Measurements from ENCODE around the gene SOX5.

The SOX5 gene

DNA sequence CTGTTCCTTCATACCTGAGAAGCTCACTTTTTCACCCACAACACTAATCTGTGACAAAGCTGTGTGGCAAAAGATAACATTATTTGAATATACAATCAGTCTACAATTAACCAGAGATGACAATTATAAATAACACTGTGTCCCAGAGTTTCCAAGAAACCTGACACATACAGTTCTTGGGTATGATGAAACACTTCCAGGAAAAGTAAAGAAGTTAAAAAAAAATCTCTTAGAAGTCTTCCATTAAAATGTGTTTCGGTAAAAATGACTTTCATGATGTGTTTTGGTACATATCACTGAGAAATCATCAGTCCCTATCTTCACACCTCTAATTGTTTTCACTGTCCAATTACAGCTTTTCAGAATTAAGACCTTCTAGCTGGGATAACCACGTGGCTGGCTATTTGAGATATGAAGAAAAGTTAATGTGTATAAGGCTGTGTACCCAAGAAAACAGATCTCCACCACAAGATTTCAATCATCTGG, 390.2 kb downstream of the SOX5 start:
- no peaks in the 10 kb centered on the region for H3K9me3 ChIP-seq (ENCODE audit: insufficient read depth, low read depth, low read length)
- no peaks in the 10 kb centered on the region for H3K36me3 ChIP-seq (ENCODE audit: insufficient read depth, low read depth, low read length)
- no peak overlapping the region for H3K4me3 ChIP-seq (ENCODE audit: low read length)
- H3K27me3 ChIP-seq (ENCODE audit: insufficient read depth, low read length), result no peaks in the 10 kb centered on the region
- no peak overlapping the region for H3K9ac ChIP-seq (ENCODE audit: low read depth, low read length)
- H3K27ac ChIP-seq (ENCODE audit: low read length), result no peak overlapping the region
- peaks cover 16% of the 10 kb centered on the region for H3K4me1 ChIP-seq (ENCODE audit: insufficient read depth, low read length)

DNA sequence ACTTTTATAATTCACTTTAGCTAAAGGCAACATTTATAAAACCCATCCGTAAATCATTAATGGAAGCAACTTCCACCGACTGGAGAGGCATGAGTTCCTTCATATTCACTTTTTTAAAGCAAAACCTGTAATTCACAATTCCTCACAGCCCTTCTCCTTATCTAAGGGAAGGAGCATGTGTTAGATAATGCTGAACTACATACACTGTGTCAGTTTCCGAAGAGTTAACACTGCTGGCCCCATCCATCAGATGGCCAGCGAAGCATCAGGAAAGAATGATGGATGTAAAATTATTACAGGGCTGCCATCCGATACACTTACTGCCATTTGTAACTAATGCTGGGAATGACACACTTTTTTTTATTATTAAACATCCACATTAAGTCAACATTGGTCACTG, 392.8 kb downstream of the SOX5 start:
- Histone ChIP-seq H3K36me3 (ENCODE audit: insufficient read depth, low read depth, low read length) (no peaks in the 10 kb centered on the region), H3K9me3 (ENCODE audit: insufficient read depth, low read depth, low read length) (no peaks in the 10 kb centered on the region), H3K27me3 (ENCODE audit: insufficient read depth, low read length) (no peaks in the 10 kb centered on the region), H3K4me3 (ENCODE audit: low read length) (no peak overlapping the region), H3K27ac (ENCODE audit: low read length) (no peak overlapping the region), H3K9ac (ENCODE audit: low read depth, low read length) (no peak overlapping the region), H3K4me1 (ENCODE audit: insufficient read depth, low read length) (peaks cover 8% of the 10 kb centered on the region)

DNA sequence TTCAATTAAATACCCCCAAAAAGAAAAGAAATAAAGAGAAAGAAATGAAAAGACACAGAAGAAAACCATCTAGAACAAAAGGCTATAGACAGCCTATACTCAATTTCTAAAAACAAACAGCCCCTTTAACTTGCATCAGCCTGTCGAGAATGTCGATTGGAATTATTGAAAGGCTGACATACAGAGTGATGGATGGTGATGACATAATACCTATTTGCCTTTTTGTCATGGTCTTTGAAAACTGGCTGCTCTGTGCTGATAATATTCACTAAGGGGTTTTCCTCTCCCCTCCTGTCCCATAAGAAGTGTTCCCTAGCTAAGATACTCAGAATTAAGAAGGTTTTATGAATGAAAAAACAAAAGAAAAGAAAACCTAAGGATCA, 393.7 kb downstream of the SOX5 start:
- Histone ChIP-seq H3K9me3 (ENCODE audit: insufficient read depth, low read depth, low read length) (no peaks in the 10 kb centered on the region), H3K27me3 (ENCODE audit: insufficient read depth, low read length) (no peaks in the 10 kb centered on the region), H3K27ac (ENCODE audit: low read length) (no peak overlapping the region), H3K36me3 (ENCODE audit: insufficient read depth, low read depth, low read length) (no peaks in the 10 kb centered on the region), H3K4me3 (ENCODE audit: low read length) (no peak overlapping the region), H3K4me1 (ENCODE audit: insufficient read depth, low read length) (no peaks in the 10 kb centered on the region; the same call in 1 of the 2 replicates), H3K9ac (ENCODE audit: low read depth, low read length) (no peak overlapping the region)

DNA sequence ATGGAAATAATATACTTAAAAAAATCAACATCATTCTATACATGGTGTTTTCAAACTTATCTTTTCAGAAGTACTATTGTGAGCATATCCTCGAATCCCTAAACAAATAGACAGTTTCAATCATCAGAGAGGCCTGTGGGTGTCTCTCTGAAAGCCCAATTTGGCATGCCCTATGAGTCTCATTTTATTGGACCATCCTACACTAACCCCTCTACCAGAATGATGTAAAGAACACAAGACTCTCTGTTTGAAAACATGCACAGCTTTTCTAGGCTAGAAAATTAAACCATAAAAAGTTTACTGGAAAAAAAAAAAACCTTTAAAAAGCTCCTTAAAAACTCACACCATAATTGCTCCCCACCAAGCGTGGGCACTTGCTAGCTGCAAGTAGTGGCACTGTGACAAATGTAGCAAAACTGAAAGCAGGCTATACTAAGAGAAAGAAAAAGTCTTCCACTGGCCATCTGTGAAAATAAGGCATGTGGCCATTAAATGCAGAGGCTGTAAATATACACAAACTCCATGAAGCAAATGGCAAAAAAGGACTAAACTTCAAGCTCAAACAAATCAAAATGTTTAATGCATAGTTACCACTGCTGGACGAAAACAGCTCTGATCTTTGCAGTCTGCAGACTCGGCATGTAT, 394.2 kb downstream of the SOX5 start:
- H3K9ac ChIP-seq (ENCODE audit: low read depth, low read length), result no peak overlapping the region
- no peaks in the 10 kb centered on the region for H3K9me3 ChIP-seq (ENCODE audit: insufficient read depth, low read depth, low read length)
- no peaks in the 10 kb centered on the region for H3K4me1 ChIP-seq (ENCODE audit: insufficient read depth, low read length)
- no peaks in the 10 kb centered on the region for H3K36me3 ChIP-seq (ENCODE audit: insufficient read depth, low read depth, low read length)
- no peak overlapping the region for H3K4me3 ChIP-seq (ENCODE audit: low read length)
- no peaks in the 10 kb centered on the region for H3K27me3 ChIP-seq (ENCODE audit: insufficient read depth, low read length)
- no peak overlapping the region for H3K27ac ChIP-seq (ENCODE audit: low read length)

DNA sequence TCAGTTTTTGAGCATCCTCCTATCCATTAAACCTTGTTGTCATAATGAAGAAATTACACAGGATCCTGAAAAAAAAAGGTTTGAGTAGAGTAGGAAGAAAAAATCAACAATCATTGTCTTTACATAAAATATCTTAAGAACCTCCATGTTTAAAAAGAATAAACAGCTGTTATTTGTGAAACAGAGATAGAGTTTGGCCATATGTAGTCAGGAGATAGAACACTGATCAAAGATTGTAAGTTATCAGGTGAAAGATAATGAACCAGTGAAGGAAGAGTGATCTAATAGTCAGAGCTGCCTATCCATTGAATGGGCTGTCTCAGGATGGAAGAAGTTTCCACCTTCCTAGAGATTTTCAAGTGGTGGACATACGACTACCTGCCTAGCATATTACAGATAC, 397.1 kb downstream of the SOX5 start:
- no peaks in the 10 kb centered on the region for H3K9me3 ChIP-seq (ENCODE audit: insufficient read depth, low read depth, low read length)
- no peaks in the 10 kb centered on the region for H3K4me1 ChIP-seq (ENCODE audit: insufficient read depth, low read length)
- no peak overlapping the region for H3K27ac ChIP-seq (ENCODE audit: low read length)
- no peaks in the 10 kb centered on the region for H3K36me3 ChIP-seq (ENCODE audit: insufficient read depth, low read depth, low read length)
- no peaks in the 10 kb centered on the region for H3K27me3 ChIP-seq (ENCODE audit: insufficient read depth, low read length)
- H3K4me3 ChIP-seq (ENCODE audit: low read length), result no peak overlapping the region
- H3K9ac ChIP-seq (ENCODE audit: low read depth, low read length), result no peak overlapping the region

DNA sequence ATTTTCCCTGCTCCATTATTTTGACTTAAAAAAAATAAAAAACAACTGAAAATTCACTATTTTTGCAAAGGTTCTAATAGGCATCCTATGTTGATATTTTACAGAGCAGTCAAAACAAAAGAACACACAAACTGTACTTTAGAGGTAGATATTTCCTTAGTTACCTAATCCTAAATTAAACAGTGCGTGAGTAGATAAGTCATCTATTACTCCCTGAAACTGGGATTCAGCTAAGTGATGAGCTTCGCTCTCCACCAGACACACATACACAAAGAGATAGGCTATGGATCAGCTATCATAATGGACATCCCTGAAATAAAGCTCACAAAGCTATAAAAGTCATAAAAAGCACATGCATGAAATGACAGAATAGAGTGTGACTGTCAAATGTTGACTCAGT, 398.7 kb downstream of the SOX5 start:
- Histone ChIP-seq H3K4me3 (ENCODE audit: low read length) (no peak overlapping the region), H3K27ac (ENCODE audit: low read length) (no peak overlapping the region), H3K9me3 (ENCODE audit: insufficient read depth, low read depth, low read length) (no peaks in the 10 kb centered on the region), H3K36me3 (ENCODE audit: insufficient read depth, low read depth, low read length) (no peaks in the 10 kb centered on the region), H3K27me3 (ENCODE audit: insufficient read depth, low read length) (no peaks in the 10 kb centered on the region), H3K9ac (ENCODE audit: low read depth, low read length) (no peak overlapping the region), H3K4me1 (ENCODE audit: insufficient read depth, low read length) (no peaks in the 10 kb centered on the region)

DNA sequence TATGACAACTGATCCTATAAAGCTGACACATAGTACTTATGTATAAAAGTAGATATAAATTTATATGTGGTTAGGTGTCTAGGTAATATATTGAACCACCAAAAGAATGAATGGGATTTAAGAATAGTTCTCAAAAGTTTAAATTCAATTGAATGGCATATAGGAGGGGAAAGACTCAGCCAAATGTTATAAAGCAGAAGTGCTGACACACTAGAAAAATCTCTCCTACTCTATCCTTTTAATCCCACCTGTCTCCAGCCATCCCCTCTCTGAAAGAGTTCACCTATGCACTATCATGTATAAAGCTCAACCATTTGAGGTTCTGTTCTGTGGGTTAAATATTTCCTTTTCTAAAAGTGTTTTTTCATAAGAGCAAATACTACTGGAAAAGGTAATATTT, 400.7 kb downstream of the SOX5 start:
- no peak overlapping the region for H3K4me3 ChIP-seq (ENCODE audit: low read length)
- no peaks in the 10 kb centered on the region for H3K27me3 ChIP-seq (ENCODE audit: insufficient read depth, low read length)
- no peak overlapping the region for H3K27ac ChIP-seq (ENCODE audit: low read length)
- H3K4me1 ChIP-seq (ENCODE audit: insufficient read depth, low read length), result no peaks in the 10 kb centered on the region
- H3K9ac ChIP-seq (ENCODE audit: low read depth, low read length), result no peak overlapping the region
- no peaks in the 10 kb centered on the region for H3K9me3 ChIP-seq (ENCODE audit: insufficient read depth, low read depth, low read length)
- H3K36me3 ChIP-seq (ENCODE audit: insufficient read depth, low read depth, low read length), result no peaks in the 10 kb centered on the region

DNA sequence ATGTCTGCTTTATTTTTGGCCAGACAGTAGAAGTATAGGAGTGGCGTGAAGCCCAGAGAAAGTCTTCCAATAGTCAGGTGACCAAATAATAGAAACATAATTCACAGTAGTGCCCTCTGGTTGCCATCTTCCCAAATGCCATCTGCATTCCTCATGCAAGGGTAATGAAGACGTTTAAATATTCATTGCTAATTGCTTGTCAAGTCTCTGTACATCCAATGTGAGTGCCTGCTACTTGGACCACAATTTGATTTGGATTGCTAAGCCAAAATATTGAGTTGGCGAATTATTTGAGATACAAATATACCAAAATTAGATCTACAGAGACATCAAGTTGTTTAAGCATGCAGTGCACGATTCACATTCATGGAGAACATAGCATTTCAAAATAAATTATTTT, 402.7 kb downstream of the SOX5 start:
- no peak overlapping the region for H3K27ac ChIP-seq (ENCODE audit: low read length)
- H3K4me3 ChIP-seq (ENCODE audit: low read length), result no peak overlapping the region
- no peaks in the 10 kb centered on the region for H3K36me3 ChIP-seq (ENCODE audit: insufficient read depth, low read depth, low read length)
- no peaks in the 10 kb centered on the region for H3K4me1 ChIP-seq (ENCODE audit: insufficient read depth, low read length)
- H3K9ac ChIP-seq (ENCODE audit: low read depth, low read length), result no peak overlapping the region
- no peaks in the 10 kb centered on the region for H3K9me3 ChIP-seq (ENCODE audit: insufficient read depth, low read depth, low read length)
- H3K27me3 ChIP-seq (ENCODE audit: insufficient read depth, low read length), result no peaks in the 10 kb centered on the region

DNA sequence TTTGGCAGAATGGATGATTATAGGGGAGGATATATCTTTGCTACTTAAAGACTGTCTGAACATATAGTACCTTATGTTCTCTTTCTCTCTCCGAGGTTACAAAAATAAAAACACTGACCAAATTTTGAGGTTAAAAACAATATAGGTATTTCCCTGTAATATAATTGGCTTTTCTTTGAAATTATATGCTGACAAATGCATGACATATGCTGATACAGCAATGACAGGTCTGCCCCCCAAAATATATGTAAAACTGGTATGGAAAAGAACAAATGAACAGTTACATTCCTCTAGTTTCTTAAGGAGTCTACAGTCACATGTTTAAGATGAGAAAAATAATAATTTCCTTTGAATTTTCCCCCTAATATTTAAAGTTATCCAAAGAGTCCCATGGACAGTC, 405.7 kb downstream of the SOX5 start:
- H3K4me3 ChIP-seq (ENCODE audit: low read length), result no peak overlapping the region
- H3K27me3 ChIP-seq (ENCODE audit: insufficient read depth, low read length), result no peaks in the 10 kb centered on the region
- H3K9ac ChIP-seq (ENCODE audit: low read depth, low read length), result no peak overlapping the region
- no peaks in the 10 kb centered on the region for H3K4me1 ChIP-seq (ENCODE audit: insufficient read depth, low read length)
- H3K36me3 ChIP-seq (ENCODE audit: insufficient read depth, low read depth, low read length), result no peaks in the 10 kb centered on the region
- no peak overlapping the region for H3K27ac ChIP-seq (ENCODE audit: low read length)
- no peaks in the 10 kb centered on the region for H3K9me3 ChIP-seq (ENCODE audit: insufficient read depth, low read depth, low read length)

DNA sequence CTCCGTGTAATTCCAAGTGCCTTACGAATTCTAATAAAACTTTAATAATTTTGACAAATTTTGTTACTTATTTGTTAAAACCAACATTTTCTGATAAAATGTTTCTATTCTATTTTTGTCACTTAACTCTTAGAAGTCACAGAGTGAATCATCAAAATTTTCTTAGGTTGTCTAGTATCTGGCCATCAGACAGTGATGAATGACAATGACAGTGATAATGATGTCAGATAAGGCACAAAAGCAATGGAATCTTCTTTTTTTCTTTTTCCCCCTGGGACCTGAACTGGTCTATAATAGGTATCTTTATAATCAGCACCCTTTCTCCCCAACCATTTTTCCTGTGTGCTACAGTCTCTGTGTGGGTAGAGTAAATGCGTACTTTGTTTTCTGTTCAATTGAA, 407.3 kb downstream of the SOX5 start:
- Histone ChIP-seq H3K36me3 (ENCODE audit: insufficient read depth, low read depth, low read length) (no peaks in the 10 kb centered on the region), H3K4me3 (ENCODE audit: low read length) (no peak overlapping the region), H3K9me3 (ENCODE audit: insufficient read depth, low read depth, low read length) (no peaks in the 10 kb centered on the region), H3K9ac (ENCODE audit: low read depth, low read length) (no peak overlapping the region), H3K27ac (ENCODE audit: low read length) (no peak overlapping the region), H3K27me3 (ENCODE audit: insufficient read depth, low read length) (no peaks in the 10 kb centered on the region), H3K4me1 (ENCODE audit: insufficient read depth, low read length) (no peaks in the 10 kb centered on the region)

DNA sequence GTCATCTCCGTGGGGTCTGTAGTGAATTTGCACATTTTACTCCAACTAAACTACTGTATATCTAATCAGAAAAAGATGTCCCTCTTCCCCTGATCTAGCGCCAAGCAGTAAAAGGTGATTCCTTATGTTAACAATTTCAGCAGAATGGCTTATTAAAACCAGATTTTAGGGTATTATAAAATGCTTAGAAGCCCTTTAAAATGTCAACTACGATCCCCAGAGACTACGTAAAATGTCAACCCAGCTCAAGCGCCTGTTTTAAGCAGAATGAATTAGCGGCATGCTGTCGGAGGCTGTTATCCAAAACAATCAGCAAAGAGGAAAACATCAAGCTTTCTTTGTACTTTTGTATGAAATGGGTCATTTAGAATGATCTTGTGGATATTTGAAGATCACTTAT, 408.9 kb downstream of the SOX5 start:
- H3K27ac ChIP-seq (ENCODE audit: low read length), result no peak overlapping the region
- no peaks in the 10 kb centered on the region for H3K9me3 ChIP-seq (ENCODE audit: insufficient read depth, low read depth, low read length)
- H3K27me3 ChIP-seq (ENCODE audit: insufficient read depth, low read length), result no peaks in the 10 kb centered on the region
- H3K4me3 ChIP-seq (ENCODE audit: low read length), result no peak overlapping the region
- no peak overlapping the region for H3K9ac ChIP-seq (ENCODE audit: low read depth, low read length)
- no peaks in the 10 kb centered on the region for H3K36me3 ChIP-seq (ENCODE audit: insufficient read depth, low read depth, low read length)
- H3K4me1 ChIP-seq (ENCODE audit: insufficient read depth, low read length), result no peaks in the 10 kb centered on the region

DNA sequence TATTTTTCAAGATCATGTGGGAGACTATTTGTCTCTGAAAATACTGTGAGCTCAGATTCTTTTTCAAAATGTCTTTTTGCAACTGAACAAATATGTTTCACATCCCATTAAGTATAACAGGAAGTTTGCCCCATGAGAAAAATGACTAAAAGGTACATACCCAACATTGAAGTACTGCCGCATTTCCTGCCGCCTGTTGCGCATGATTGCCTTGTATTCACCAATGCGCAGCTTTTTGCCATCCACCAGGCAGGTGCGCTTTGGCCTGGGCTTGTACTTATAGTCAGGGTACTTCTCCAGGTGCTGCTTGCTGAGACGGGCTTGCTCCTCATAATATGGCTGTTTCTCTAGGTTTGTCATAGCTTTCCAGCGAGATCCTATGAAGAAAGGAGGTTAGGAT, 413.2 kb downstream of the SOX5 start:
- H3K4me3 ChIP-seq (ENCODE audit: low read length), result no peak overlapping the region
- no peak overlapping the region for H3K27ac ChIP-seq (ENCODE audit: low read length)
- H3K9me3 ChIP-seq (ENCODE audit: insufficient read depth, low read depth, low read length), result no peaks in the 10 kb centered on the region
- no peak overlapping the region for H3K9ac ChIP-seq (ENCODE audit: low read depth, low read length)
- H3K36me3 ChIP-seq (ENCODE audit: insufficient read depth, low read depth, low read length), result no peaks in the 10 kb centered on the region
- no peaks in the 10 kb centered on the region for H3K4me1 ChIP-seq (ENCODE audit: insufficient read depth, low read length)
- H3K27me3 ChIP-seq (ENCODE audit: insufficient read depth, low read length), result no peaks in the 10 kb centered on the region
